ENCODE data around the gene SFSWAP.
A peak's percentile ranks its signal among the peaks of the same experiment; 100 is the strongest.
"Not testable (repeated sequence)": the region's sequence is repeated elsewhere in the genome, so short reads cannot be mapped to it uniquely, and the experiment has no call there.

Gene SFSWAP

DNA sequence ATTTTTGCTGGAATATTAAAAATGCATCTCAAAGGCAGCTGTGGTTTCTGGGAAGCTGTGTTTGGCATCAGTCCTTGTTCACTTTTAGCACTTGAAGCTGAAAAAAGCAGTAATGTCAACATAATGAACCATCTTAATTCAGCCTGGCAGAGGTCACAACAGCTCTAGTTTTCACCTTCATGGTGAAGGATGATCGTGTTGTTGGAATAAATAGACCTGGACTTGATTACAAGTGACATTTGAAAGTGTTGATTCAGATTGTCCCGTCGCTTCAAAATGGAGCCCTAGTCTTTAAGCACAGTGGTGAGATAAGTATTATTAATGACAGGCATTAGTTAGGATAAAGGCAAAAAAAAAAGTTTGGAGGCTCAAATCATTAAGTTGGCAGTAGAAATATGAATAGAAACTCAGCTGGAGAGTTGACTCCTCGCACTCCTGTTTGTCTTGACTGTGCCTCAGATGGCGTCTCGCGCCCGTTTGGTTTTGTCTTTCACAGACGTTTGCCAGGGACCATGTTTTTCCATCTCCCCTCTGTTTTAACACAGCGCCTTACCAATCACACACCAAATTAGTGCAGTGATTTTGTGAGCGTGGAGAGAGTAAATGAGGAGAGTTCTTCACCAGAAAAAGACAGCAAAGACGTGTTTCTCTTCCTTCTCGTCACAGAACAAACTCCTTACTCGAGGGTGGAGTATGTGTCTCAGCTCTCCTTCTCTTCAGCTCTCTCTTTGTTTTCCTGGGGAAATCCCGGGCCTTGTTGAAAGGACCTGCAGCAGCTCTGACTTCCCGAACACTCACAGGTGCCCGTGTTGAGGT is 63.9 kb downstream of the SFSWAP start:
- Mint-ChIP-seq H3K4me1 (peaks cover 31% of the 10 kb centered on the region), H3K36me3 (peaks cover 13% of the 10 kb centered on the region), H3K27me3 (no peaks in the 10 kb centered on the region), H3K27ac (peak overlapping the region; percentile 57), H3K9me3 (no peaks in the 10 kb centered on the region), H3K4me3 (no peak overlapping the region)

GRCh38 chr12:131775392-131776236 is 64.7 kb downstream of the SFSWAP start:
- H3K36me3 Mint-ChIP-seq = peaks cover 12% of the 10 kb centered on the region
- H3K27ac Mint-ChIP-seq = no peak overlapping the region
- H3K27me3 Mint-ChIP-seq = no peaks in the 10 kb centered on the region
- H3K9me3 Mint-ChIP-seq = no peaks in the 10 kb centered on the region
- H3K4me1 Mint-ChIP-seq = peaks cover 31% of the 10 kb centered on the region
- no peak overlapping the region for H3K4me3 Mint-ChIP-seq

- no peak overlapping the region for H3K4me3 Mint-ChIP-seq
- H3K9me3 Mint-ChIP-seq = no peaks in the 10 kb centered on the region
- H3K27ac Mint-ChIP-seq = no peak overlapping the region
- H3K4me1 Mint-ChIP-seq = peaks cover 31% of the 10 kb centered on the region
- peaks cover 12% of the 10 kb centered on the region for H3K36me3 Mint-ChIP-seq
- no peaks in the 10 kb centered on the region for H3K27me3 Mint-ChIP-seq
Measured at GRCh38 chr12:131776237-131776889, 65.5 kb downstream of the SFSWAP start.

- H3K27ac Mint-ChIP-seq, H3K27me3 Mint-ChIP-seq, H3K4me3 Mint-ChIP-seq, H3K9me3 Mint-ChIP-seq, H3K36me3 Mint-ChIP-seq: not testable (repeated sequence)
- H3K4me1 Mint-ChIP-seq = peaks cover 26% of the 10 kb centered on the region
Measured at GRCh38 chr12:131777269-131777668, 66.4 kb downstream of the SFSWAP start.

DNA sequence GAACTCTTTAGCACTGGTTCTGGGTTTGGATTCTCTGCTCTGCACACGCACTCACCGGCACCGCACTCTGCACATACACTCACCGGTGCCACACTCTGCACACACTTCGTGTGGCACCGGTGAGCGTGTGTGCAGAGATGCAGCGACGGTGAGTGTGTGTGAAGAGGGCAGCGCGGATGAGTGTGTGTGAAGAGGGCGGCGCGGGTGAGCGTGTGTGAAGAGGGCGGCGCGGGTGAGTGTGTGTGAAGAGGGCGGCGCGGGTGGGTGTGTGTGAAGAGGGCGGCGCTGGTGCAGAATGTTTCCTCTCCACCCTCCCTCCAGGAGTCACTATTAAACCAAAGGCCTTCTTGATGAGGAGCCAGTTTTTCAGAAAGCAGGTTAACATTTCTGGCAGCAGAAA is 68.1 kb downstream of the SFSWAP start:
- peaks cover 9% of the 10 kb centered on the region for H3K36me3 Mint-ChIP-seq
- no peaks in the 10 kb centered on the region for H3K27me3 Mint-ChIP-seq
- H3K27ac Mint-ChIP-seq = no peak overlapping the region
- no peaks in the 10 kb centered on the region for H3K9me3 Mint-ChIP-seq
- H3K4me1 Mint-ChIP-seq = peaks cover 11% of the 10 kb centered on the region
- no peak overlapping the region for H3K4me3 Mint-ChIP-seq

- Mint-ChIP-seq H3K36me3 (peaks cover 11% of the 10 kb centered on the region), H3K9me3 (no peaks in the 10 kb centered on the region), H3K4me3 (no peak overlapping the region), H3K27me3 (no peaks in the 10 kb centered on the region), H3K27ac (no peak overlapping the region), H3K4me1 (no peaks in the 10 kb centered on the region)
Measured at GRCh38 chr12:131782061-131782460, 71.2 kb downstream of the SFSWAP start.

DNA sequence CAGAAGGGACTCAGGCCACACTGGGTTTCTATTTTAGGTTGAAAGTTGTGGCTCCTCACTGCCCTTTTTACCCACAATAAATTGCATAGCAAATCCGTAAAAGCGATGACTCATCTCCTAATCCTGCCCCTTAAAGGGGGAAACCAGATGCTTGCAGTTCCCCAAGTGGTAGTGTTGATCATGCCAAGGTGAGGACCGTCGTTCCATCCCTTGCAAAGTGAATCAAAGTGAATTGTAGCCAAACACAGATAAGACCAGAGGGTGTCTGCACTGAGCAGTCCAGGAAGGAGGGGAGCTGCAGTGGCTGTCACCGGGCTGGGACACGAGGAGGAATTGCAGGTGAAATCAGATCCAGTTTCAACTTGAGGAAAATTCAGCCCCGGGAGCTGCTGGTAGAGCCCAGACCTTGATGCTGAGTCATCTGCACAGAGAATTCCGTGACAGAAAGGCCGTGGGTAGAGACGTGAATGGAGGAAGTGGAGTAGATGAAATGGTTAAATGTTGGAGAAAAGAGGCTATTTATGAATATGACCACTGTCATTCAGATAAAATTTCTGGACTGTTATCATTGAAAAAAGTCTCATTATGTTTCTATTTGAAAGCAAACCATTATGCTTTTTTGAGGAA is 73.1 kb downstream of the SFSWAP start:
- H3K27ac Mint-ChIP-seq = peak overlapping the region; percentile 68
- H3K36me3 Mint-ChIP-seq = peaks cover 11% of the 10 kb centered on the region
- H3K4me1 Mint-ChIP-seq = no peaks in the 10 kb centered on the region
- no peaks in the 10 kb centered on the region for H3K9me3 Mint-ChIP-seq
- no peaks in the 10 kb centered on the region for H3K27me3 Mint-ChIP-seq
- no peak overlapping the region for H3K4me3 Mint-ChIP-seq

DNA sequence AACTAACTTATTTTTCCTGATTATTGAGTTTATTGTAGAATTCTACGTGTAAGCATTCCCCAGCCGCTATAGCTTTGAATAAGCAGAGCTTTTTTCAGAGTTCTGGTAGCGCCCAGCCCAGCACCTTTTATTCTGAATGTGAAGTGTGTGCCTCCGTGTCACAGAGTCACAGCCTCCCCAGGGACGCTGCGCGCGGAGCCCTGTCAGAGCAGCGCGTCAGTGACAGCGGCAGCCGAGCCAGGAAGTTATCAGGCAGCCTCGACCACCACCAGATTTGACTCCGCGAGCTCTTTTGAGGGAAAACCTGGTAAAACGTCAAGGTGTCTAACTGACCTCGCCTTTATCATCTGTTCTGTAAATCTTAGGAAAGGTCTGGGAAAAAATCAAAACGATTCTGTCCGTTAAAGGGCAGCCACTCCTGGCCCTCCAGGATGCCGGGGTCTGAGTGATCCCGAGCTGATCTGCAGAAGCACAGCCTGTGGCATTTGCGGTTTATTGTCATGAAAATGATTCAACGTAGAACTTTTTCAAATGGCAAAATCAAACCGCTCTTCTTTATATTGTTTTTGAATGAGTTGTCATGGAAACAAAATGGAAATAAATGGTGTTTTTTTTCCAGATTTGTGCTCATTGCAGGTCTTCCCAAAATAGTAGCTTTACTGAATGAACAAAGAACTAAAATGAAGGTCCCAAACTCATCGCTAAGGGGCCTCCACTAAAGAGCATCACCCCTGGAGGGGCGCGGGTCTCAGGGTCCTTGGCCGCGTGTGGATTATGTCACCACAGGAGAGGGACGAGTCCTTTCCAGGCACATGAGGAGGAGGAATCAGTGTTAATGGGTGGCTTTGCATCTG is 74.2 kb downstream of the SFSWAP start:
- Mint-ChIP-seq H3K36me3 (peaks cover 14% of the 10 kb centered on the region), H3K27ac (no peak overlapping the region), H3K9me3 (no peaks in the 10 kb centered on the region), H3K4me1 (no peaks in the 10 kb centered on the region), H3K27me3 (no peaks in the 10 kb centered on the region), H3K4me3 (no peak overlapping the region)

DNA sequence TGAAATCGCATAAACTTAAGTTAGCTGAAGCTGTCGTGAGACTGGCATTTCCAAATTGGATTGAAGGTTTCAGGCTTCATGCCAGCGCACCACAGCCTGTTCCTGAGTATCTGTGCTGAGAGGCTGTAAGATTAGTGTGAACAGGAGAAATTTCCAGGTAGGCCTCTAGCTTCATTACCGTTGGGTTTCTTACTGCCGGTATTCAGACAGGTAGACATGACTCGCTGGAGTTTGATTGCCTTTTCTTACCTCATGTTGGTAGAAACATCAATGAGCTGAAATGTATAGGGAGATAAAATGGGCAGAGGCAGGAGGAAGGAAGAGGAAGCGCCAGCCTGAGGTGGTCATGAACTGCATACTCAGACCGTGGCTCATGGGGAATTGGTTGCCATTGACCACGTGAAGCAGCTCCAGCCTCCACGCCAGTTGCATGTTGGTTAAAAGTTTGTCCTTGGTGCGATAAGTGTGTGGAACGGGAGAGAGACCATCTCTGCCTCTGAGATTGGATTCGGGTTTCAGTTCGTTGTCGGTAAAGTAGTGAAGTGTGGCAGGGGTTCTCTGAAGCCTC is 75.0 kb downstream of the SFSWAP start:
- Mint-ChIP-seq H3K36me3 (peaks cover 19% of the 10 kb centered on the region), H3K9me3 (no peaks in the 10 kb centered on the region), H3K27ac (peak overlapping the region; percentile 74), H3K27me3 (no peaks in the 10 kb centered on the region), H3K4me3 (no peak overlapping the region), H3K4me1 (no peaks in the 10 kb centered on the region)

- no peaks in the 10 kb centered on the region for H3K9me3 Mint-ChIP-seq
- no peaks in the 10 kb centered on the region for H3K4me1 Mint-ChIP-seq
- H3K4me3 Mint-ChIP-seq = no peak overlapping the region
- H3K27ac Mint-ChIP-seq = no peak overlapping the region
- H3K27me3 Mint-ChIP-seq = no peaks in the 10 kb centered on the region
- H3K36me3 Mint-ChIP-seq = peaks cover 20% of the 10 kb centered on the region
Measured at GRCh38 chr12:131786331-131786730, 75.4 kb downstream of the SFSWAP start.

DNA sequence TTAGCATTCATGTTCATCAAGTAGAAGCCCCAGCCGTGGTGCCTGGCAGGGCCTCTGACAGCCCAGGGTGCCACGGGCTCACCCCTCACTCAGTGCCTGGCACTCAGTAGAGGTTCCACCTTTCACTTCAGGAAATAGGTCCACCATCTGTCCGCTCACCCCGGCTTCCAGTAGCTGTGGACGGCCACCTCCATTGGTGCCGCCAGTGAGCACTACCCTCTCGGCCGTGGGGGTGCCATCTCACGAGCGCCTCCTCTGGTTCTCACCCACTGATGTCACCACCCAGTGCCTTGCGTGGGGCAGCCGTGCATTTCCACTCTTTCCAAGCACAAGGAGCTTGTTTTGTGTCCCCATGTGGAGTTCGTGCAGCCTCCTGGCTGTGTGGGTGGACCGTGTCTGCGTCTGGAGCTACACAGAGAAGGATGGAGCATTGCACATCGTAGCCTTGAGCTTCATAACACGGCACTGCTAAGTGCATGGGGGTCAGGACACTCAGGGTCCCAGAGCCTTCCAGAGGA is 76.3 kb downstream of the SFSWAP start:
- no peak overlapping the region for H3K27ac Mint-ChIP-seq
- no peaks in the 10 kb centered on the region for H3K27me3 Mint-ChIP-seq
- H3K9me3 Mint-ChIP-seq = no peaks in the 10 kb centered on the region
- H3K4me1 Mint-ChIP-seq = no peaks in the 10 kb centered on the region
- peaks cover 20% of the 10 kb centered on the region for H3K36me3 Mint-ChIP-seq
- H3K4me3 Mint-ChIP-seq = no peak overlapping the region

- H3K27ac Mint-ChIP-seq = no peak overlapping the region
Measured at GRCh38 chr12:131788070-131788469, 77.2 kb downstream of the SFSWAP start.

GRCh38 chr12:131789638-131790037 is 78.7 kb downstream of the SFSWAP start:
- Mint-ChIP-seq H3K27ac (no peak overlapping the region), H3K27me3 (no peaks in the 10 kb centered on the region), H3K4me1 (no peaks in the 10 kb centered on the region), H3K4me3 (no peak overlapping the region), H3K36me3 (peaks cover 20% of the 10 kb centered on the region), H3K9me3 (no peaks in the 10 kb centered on the region)

More at GRCh38 chr12:131788070-131788469, 77.2 kb downstream of the SFSWAP start:
- H3K9me3 Mint-ChIP-seq = no peaks in the 10 kb centered on the region
- no peaks in the 10 kb centered on the region for H3K4me1 Mint-ChIP-seq
- no peak overlapping the region for H3K4me3 Mint-ChIP-seq
- peaks cover 20% of the 10 kb centered on the region for H3K36me3 Mint-ChIP-seq
- no peaks in the 10 kb centered on the region for H3K27me3 Mint-ChIP-seq

DNA sequence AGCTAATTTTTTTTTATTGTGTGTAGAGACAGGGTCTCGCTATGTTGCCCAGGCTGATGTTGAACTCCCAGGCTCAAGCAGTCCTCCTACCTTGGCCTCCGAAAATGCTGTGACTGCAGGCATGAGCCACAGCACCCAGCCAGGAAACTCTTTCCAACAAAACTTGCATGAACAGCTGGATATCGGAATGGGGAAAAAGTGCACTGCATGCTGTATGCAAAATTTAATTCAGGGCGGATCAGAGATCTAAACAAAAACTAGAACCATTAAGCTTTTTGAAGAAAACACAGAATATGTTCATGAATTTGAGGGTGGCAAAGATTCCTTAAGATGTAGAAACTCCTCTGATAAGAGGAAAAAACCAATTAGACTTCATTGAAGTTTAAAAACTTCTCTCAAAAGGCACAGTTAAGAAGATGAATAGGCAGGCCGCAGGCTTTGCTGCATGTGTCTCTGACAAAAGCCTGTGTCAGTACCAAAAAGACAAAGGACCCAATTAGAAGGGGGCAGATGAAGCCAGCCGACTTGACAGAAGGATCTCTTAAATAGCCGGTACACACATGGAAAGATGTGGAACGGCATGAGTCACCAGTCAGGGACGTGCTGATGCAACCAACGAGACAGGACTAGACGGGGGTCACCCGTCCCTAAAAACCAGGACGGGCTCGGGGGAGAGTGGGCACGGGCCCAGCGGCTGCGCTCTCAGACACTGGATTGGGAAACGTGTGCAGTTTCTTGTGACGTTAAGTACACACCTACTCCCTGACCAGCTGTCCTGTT is 82.5 kb downstream of the SFSWAP start:
- Mint-ChIP-seq H3K4me1 (no peaks in the 10 kb centered on the region), H3K27me3 (no peaks in the 10 kb centered on the region), H3K27ac (peak overlapping the region; percentile 47), H3K9me3 (no peaks in the 10 kb centered on the region), H3K4me3 (no peak overlapping the region), H3K36me3 (peaks cover 15% of the 10 kb centered on the region)

All from activated naive CD4-positive, alpha-beta T cell treated with anti-CD3 and anti-CD28 coated beads, Interleukin-2, amount 50 U/mL, for 24 hours (primary cell).